ENCODE results near the gene NMNAT1.

GRCh38 chr1:9903801-9904527 lies 39.3 kb upstream of the NMNAT1 start:
- no peak for TF ChIP-seq POLR2A (IDR thresholded peaks at IDR 0.05; ENCODE audit: low read length)
- no peak for TF ChIP-seq GATA1 (IDR thresholded peaks at IDR 0.05; ENCODE audit: low read depth, low read length)
